Esophagus squamous epithelium (tissue), 5 donors: ENCODE measurements around the gene DPYSL5. TPM values are rescaled to one million over a fixed set of nuclear protein-coding genes. Genes with fewer than 3 reads are reported as not detected.

Experiments
- DNase-seq: peaks from one replicate; lab custom pipeline; 2025; lab: John Stamatoyannopoulos, UW
- H3K27ac ChIP-seq, 4 donors: fragments of 200-600 bp; sonication (generic); one replicate each; pipeline ENCODE4 v1.5.1; 2016 to 2019; ENCODE audit warnings: mild to moderate bottlenecking in 1 of 4
- H3K27me3 ChIP-seq, 4 donors: fragments of 200-600 bp; sonication (generic); 1 replicate in 3 of 4; 2 replicates in 1 of 4; pipeline versions ENCODE4 v1.5.1 to v1.6.0; 2017 to 2021; ENCODE audit warnings: antibody characterized with exemption in 1 of 4
- H3K36me3 ChIP-seq, 3 donors: fragments of 200-600 bp; sonication (generic); one replicate each; pipeline ENCODE4 v1.5.1; 2016 to 2019
- H3K4me1 ChIP-seq, 3 donors: fragments of 200-600 bp; sonication (generic); one replicate each; pipeline ENCODE4 v1.5.1; 2017 to 2019
- H3K4me3 ChIP-seq, 4 donors: fragments of 200-600 bp; sonication (generic); 1 replicate in 3 of 4; 2 replicates in 1 of 4; pipeline ENCODE4 v1.5.1; 2016 to 2019; ENCODE audit warnings: mild to moderate bottlenecking in 2 of 4, moderate library complexity in 1 of 4
- H3K9me3 ChIP-seq, 3 donors: fragments of 200-600 bp; sonication (generic); one replicate each; pipeline ENCODE4 v1.5.1; 2016 to 2019
- CTCF ChIP-seq, 6 experiments: fragments of 450-650 bp in 4 of 6; fragments of 200-600 bp in 2 of 6; sonication (generic) in 2 of 6; IDR thresholded peaks; one replicate each; pipeline ENCODE4 v1.5.1; 2016 to 2019; ENCODE audit warnings: antibody characterized with exemption in 6 of 6, mild to moderate bottlenecking in 4 of 6, moderate library complexity in 4 of 6
- POLR2A ChIP-seq, 4 donors: fragments of 450-650 bp; IDR thresholded peaks; one replicate each; pipeline ENCODE4 v1.6.1; 2017; ENCODE audit warnings: antibody characterized with exemption in 4 of 4, mild to moderate bottlenecking in 4 of 4, moderate library complexity in 3 of 4
- WGBS, 2 donors: methylation state at CpG; one replicate each; pipeline ENCODE4 v1.1.5; 2018; 5-methylcytosine and 5-hydroxymethylcytosine counted together
- intact Hi-C: fragments of 100-400 bp; cut with DNase I; formaldehyde crosslinking; loops from one replicate; pipeline ENCODE4 v1.15.0; 2022
- total RNA-seq, 4 donors: library from RNA; depleted of rRNA; stranded (reverse); fragments of >200 nt; gene quantifications; one replicate each; pipeline ENCODE4 v1.1.0, GENCODE V29; 2016
- donor health status: DM: yes; HTN: yes; CAD: no.

Gene DPYSL5
- total RNA-seq, 4 donors from 2014 or later: not detected

GRCh38 chr2:26957534-26957933 is 109.6 kb downstream of the DPYSL5 start:
- H3K9me3 ChIP-seq: no peaks in the 10 kb centered on the region
- intact Hi-C loops: no loop called here
- WGBS, 2 donors: 62 to 72% methylated on average over 3 of the region's 3 CpGs
- DNase-seq: no peak
- no peak overlapping the region for H3K27ac ChIP-seq
- peaks cover 0 to 7% (median 4%) of the 10 kb centered on the region in 3 donors for H3K4me1 ChIP-seq
- TF ChIP-seq CTCF (IDR thresholded peaks at IDR 0.05) (no peak), POLR2A (IDR thresholded peaks at IDR 0.05) (no peak)
- no peak overlapping the region for H3K4me3 ChIP-seq
- no peaks in the 10 kb centered on the region for H3K36me3 ChIP-seq
- H3K27me3 ChIP-seq: peaks cover 0 to 78% (median 2%) of the 10 kb centered on the region in 4 donors

DNA sequence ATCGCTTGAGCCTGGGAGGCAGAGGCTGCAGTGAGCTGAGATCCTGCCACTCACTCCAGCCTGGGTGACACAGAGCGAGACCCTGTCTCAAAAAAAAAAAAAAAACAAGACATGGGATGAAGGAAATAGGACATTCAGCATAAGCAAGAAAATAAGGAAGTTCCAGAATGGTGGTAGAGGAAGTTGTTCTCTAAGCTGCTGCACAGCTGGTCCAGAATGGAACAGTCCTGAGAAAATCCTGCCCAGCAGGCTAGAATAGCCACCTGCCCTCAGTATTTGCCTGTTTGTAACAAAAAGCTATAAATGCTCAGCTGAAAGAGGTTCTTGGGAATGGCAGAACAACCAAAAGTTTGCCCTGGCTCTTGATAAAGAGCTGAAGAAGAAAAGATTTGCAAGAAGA is 111.4 kb downstream of the DPYSL5 start:
- Histone ChIP-seq H3K4me1 (peaks cover 0 to 7% (median 4%) of the 10 kb centered on the region in 3 donors), H3K27ac (no peak overlapping the region), H3K4me3 (no peak overlapping the region), H3K27me3 (peaks cover 0 to 66% (median 2%) of the 10 kb centered on the region in 4 donors), H3K9me3 (no peaks in the 10 kb centered on the region), H3K36me3 (no peaks in the 10 kb centered on the region)
- no peak for TF ChIP-seq POLR2A (IDR thresholded peaks at IDR 0.05)
- TF ChIP-seq CTCF (IDR thresholded peaks at IDR 0.05): no peak
- intact Hi-C loops: no loop called here
- WGBS, 2 donors: 63 to 72% methylated on average over 2 of the region's 2 CpGs
- DNase-seq: no peak

- intact Hi-C loops: loop anchor here (5.0 kb wide), 2 partner anchors 53 to 123 kb away; partner anchors contain the start of gene KHK
- peaks cover 0 to 7% (median 4%) of the 10 kb centered on the region in 3 donors for H3K4me1 ChIP-seq
- 40 to 42% methylated on average over 3 of the region's 3 CpGs for WGBS, 2 donors
- no peaks in the 10 kb centered on the region for H3K36me3 ChIP-seq
- no peak overlapping the region for H3K4me3 ChIP-seq
- TF ChIP-seq CTCF (IDR thresholded peaks at IDR 0.05): no peak
- TF ChIP-seq POLR2A (IDR thresholded peaks at IDR 0.05): no peak
- H3K27me3 ChIP-seq: peaks cover 0 to 48% (median 0%) of the 10 kb centered on the region in 4 donors
- DNase-seq: no peak
- H3K27ac ChIP-seq: no peak overlapping the region
- H3K9me3 ChIP-seq: no peaks in the 10 kb centered on the region
Observed at GRCh38 chr2:26964446-26965130, 116.7 kb downstream of the DPYSL5 start.

DNA sequence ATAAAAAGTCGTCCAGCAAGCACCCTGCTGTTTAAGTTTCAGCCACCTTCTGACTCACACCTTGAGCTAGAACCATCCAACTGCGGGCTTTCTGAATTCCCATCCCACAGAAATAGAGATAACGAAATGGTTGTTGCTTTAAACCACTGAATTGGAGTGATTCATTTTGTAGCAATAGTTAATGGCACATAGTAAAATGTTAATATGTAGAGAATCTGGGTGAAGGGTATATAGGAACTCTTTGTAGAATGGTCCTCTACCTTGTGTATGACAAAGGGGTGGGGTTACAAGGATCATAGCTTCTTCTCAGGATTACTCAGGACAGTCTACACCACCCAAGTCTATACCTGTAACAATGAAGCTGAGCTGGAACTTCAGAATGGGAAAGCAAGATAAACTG is 120.1 kb downstream of the DPYSL5 start:
- TF ChIP-seq POLR2A (IDR thresholded peaks at IDR 0.05) (no peak), CTCF (IDR thresholded peaks at IDR 0.05) (no peak)
- Histone ChIP-seq H3K27ac (no peak overlapping the region), H3K9me3 (no peaks in the 10 kb centered on the region), H3K27me3 (peaks cover 0 to 32% (median 0%) of the 10 kb centered on the region in 4 donors), H3K36me3 (no peaks in the 10 kb centered on the region), H3K4me1 (peaks cover 16 to 32% (median 17%) of the 10 kb centered on the region in 3 donors), H3K4me3 (no peak overlapping the region)
- no peak for DNase-seq
- intact Hi-C loops: no loop called here
- WGBS, 2 donors: 61 to 72% methylated on average over 3 of the region's 3 CpGs

DNA sequence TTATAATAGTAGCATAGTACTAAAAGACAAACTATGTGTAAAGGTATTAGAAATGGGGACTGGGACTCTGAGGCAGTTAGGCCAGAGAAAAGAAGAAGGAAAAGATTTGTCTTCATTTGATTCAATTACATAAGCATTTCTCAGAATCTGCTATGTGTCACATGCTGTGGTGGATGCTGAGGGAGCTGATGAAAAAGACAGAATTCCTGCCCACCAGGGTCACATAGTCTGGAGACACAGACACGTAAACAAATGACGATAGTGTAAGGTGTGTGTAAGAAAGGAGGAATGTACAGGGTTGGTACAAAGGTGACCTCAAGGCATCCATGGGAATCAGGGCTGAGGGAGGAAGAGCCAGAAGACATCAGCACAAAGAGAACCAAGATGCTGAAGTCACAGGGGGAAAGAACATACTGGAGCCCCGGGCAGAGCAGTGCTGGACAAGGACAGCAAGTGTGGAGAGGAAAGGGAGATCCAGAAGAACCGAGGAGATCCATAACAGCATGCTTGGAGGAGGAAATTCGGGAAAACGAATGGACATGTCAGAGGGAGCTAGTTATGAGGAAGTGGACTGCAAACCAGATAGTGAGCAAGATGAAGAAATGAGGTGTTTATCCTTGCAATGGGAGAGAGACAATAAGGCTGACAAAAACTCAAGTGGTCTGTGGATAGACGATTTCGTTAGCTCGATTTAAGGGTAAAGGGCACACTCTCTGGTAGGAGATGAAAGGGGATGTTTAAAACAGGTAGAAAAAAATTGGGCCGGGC is 121.3 kb downstream of the DPYSL5 start:
- peaks cover 16 to 32% (median 17%) of the 10 kb centered on the region in 3 donors for H3K4me1 ChIP-seq
- no peaks in the 10 kb centered on the region for H3K36me3 ChIP-seq
- TF ChIP-seq CTCF (IDR thresholded peaks at IDR 0.05) (no peak), POLR2A (IDR thresholded peaks at IDR 0.05) (no peak)
- no peaks in the 10 kb centered on the region for H3K9me3 ChIP-seq
- H3K27me3 ChIP-seq: peaks cover 0 to 32% (median 0%) of the 10 kb centered on the region in 4 donors
- 65 to 68% methylated on average over 10 of the region's 10 CpGs for WGBS, 2 donors
- no peak for DNase-seq
- intact Hi-C loops: no loop called here
- no peak overlapping the region for H3K4me3 ChIP-seq
- no peak overlapping the region for H3K27ac ChIP-seq
